ENCODE measurements around the gene CNTNAP2.
"Not testable (repeated sequence)": the region's sequence is repeated elsewhere in the genome, so short reads cannot be mapped to it uniquely, and the experiment has no call there.

- not testable (repeated sequence) for TF ChIP-seq CTCF, POLR2A (IDR thresholded peaks at IDR 0.05)
Observed at GRCh38 chr7:148331456-148331855, 2214.9 kb downstream of the CNTNAP2 start.
